ENCODE data around the gene RNASE7.

The RNASE7 gene

GRCh38 chr14:21001218-21001617 lies 40.9 kb upstream of the RNASE7 start:
- TF ChIP-seq, protein P1, sequence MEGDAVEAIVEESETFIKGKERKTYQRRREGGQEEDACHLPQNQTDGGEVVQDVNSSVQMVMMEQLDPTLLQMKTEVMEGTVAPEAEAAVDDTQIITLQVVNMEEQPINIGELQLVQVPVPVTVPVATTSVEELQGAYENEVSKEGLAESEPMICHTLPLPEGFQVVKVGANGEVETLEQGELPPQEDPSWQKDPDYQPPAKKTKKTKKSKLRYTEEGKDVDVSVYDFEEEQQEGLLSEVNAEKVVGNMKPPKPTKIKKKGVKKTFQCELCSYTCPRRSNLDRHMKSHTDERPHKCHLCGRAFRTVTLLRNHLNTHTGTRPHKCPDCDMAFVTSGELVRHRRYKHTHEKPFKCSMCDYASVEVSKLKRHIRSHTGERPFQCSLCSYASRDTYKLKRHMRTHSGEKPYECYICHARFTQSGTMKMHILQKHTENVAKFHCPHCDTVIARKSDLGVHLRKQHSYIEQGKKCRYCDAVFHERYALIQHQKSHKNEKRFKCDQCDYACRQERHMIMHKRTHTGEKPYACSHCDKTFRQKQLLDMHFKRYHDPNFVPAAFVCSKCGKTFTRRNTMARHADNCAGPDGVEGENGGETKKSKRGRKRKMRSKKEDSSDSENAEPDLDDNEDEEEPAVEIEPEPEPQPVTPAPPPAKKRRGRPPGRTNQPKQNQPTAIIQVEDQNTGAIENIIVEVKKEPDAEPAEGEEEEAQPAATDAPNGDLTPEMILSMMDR (conservative IDR thresholded peaks at IDR 0.05), result no peak
- H3K27ac ChIP-seq, result peak overlapping the region; percentile 93

DNA sequence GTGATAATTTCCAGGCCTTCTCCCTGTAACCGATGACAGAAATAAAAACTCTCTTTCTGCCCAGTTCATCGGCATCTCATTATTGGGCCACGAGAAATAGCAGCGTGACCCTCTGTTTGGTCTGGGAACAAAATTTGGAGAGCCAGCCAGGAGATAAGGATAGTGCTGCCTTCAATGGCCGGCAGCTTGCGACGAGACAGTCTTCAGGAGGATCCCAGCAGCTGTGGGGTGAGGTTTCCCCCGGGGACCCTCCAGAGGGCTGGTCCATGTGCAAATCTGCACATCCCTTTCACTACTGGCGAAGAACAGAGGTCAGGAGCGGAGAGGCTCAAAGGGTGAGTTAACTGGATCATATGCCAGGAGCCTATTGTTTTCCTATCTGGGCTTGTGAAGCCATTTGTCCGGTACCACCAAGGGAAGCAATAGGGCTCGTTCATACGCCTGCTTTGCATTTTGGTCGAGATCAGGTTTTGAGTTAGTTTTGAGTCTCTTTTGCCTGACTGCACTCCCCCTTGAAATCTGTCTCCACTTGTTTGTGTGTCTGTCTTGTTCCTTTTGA lies 38.3 kb upstream of the RNASE7 start:
- TF ChIP-seq, protein P1 (conservative IDR thresholded peaks at IDR 0.05), result no peak
- H3K27ac ChIP-seq, result peak overlapping the region; percentile 93

- peak overlapping the region; percentile 75 for H3K27ac ChIP-seq
These were observed 32.4 kb upstream of the RNASE7 start for GRCh38 chr14:21009721-21010120.

DNA sequence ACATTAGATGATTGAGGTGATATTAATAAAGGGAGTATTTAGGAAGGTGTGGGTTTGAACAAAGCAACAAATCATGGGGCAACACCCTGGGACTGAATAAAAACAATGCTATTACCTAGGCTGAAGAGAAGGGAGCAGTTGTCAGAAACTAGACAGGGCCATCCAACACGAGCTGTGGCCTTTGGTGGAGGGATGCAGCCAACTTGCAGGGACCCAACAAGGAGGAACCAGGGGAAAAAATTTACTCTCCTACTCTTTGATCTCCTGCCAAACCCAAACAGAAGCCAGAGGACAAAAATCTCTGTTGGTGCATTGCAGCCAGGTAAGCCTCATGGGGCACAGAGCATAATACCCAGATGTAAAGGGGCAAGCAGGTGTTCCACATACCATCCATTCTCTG lies 31.0 kb upstream of the RNASE7 start:
- TF ChIP-seq, protein P1 (conservative IDR thresholded peaks at IDR 0.05), result no peak
- H3K27ac ChIP-seq, result peak overlapping the region; percentile 75; the same call in 1 of the 2 replicates

- no peak overlapping the region for H3K27ac ChIP-seq
- TF ChIP-seq, protein P1 (conservative IDR thresholded peaks at IDR 0.05), result peak; percentile 94
These were observed 27.4 kb upstream of the RNASE7 start for GRCh38 chr14:21014761-21015190.

DNA sequence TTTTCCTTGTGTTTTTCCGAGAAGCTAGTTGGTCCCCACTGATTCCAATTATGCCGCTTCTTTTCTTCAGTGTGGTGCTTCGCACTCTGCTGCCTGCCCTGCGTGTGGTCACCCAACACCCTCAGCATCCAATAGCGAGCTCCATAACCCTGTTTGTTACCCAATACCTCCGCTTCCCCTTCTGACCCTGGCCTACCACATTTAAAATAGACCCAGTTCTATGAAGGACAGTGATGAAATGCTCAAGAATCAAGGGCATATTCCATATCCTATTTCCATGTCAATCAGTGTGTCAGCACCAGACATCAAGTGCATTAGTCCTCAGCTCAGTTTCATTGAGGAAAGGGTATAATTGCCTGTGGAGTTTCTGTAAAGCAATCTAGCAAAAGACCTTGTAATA lies 26.9 kb upstream of the RNASE7 start:
- H3K27ac ChIP-seq, result no peak overlapping the region
- TF ChIP-seq, protein P1 (conservative IDR thresholded peaks at IDR 0.05), result no peak

GRCh38 chr14:21016413-21017190 lies 25.6 kb upstream of the RNASE7 start:
- H3K27ac ChIP-seq, result no peak overlapping the region
- TF ChIP-seq, protein P1 (conservative IDR thresholded peaks at IDR 0.05), result no peak
